ENCODE results near the gene ADGRG6.
A peak's percentile ranks its signal among the peaks of the same experiment; 100 is the strongest.
"Not testable (repeated sequence)": the region's sequence is repeated elsewhere in the genome, so short reads cannot be mapped to it uniquely, and the experiment has no call there.

Gene ADGRG6

GRCh38 chr6:142446168-142446567 is 144.4 kb downstream of the ADGRG6 start:
- no peak for DNase-seq (ENCODE audit: low spot score)

GRCh38 chr6:142446576-142446975 is 144.8 kb downstream of the ADGRG6 start:
- DNase-seq (ENCODE audit: low spot score): no peak

DNA sequence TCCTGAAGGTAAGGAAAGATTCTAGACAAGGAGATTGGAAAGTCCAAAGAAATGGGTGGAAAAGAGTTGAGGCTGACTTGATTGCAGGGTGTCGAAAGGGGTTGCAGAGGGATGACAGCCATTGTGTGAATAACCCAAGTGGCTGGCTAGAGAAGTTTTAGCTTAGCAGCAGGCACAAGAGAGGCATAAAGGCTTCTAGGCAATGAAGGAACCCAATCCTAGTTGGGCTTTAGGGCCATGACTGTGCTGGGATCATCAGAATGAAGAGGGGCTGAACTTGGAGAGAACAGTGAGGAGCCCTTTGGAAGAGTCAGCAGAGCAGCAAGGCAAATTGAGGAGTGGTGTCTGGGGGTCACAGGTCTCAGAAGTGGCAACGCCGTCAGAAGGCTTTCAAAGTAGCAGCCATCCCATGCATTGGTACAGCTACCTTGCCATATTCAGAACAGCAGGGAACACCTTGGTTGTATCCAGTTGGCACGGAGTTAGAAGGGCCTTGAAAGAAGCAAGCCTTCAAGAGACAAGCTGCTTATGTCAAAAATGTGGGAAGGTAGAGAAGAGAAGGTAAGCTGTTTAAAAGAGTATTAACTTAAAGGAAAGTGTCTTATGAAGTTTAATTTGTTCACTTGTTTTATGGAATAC is 146.4 kb downstream of the ADGRG6 start:
- no peak for DNase-seq (ENCODE audit: low spot score)

DNA sequence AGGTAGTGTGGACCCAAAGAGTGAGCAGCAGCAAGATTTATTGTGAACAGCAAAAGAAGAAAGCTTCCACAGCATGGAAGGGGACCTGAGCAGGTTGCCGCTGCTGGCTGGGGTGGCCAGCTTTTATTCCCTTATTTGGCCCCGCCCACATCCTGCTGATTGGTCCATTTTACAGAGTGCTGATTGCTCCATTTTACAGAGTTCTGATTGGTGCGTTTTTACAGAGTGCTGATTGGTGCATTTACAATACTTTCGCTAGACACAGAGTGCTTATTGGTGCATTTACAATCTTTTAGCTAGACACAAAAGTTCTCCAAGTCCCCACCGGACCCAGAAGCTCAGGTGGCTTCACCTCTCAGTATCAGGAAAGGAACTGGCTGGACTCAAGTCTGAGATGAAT is 149.0 kb downstream of the ADGRG6 start:
- DNase-seq (ENCODE audit: low spot score): not testable (repeated sequence)

- DNase-seq (ENCODE audit: low spot score): no peak
Measured at GRCh38 chr6:142452993-142453392, 151.2 kb downstream of the ADGRG6 start.

- DNase-seq (ENCODE audit: low spot score): not testable (repeated sequence)
Measured at GRCh38 chr6:142454196-142454595, 152.4 kb downstream of the ADGRG6 start.

GRCh38 chr6:142454848-142455247 is 153.0 kb downstream of the ADGRG6 start:
- DNase-seq (ENCODE audit: low spot score): not testable (repeated sequence)

DNA sequence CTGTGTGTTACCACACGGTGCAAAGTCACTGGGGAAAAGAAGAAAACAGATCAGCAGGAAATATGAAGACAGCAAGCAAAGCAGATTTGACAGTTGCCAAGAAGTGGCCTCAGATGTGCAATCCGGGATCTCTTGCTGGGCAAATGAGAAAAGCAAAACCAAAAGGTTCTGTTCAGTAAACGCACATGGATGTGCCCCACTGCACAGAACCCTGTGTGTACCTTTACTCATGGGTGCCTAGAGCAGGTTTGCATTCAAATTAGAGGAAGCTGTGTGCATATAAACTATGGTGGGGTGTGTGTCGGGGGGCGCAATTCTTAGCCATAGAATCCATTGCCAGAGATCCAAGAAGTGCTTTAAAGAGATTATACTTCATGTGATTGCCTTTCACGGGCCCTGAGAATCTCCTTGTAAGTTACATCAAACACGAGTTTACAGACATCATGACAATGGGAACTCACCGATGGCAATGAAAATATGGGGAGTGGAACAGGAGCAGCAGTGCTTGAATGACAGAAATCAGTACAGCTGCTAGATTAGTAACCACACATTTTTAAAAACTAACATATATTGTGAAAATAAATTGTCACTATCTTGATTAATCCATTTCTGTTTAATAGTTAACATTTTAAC is 154.3 kb downstream of the ADGRG6 start:
- DNase-seq (ENCODE audit: low spot score): no peak

DNA sequence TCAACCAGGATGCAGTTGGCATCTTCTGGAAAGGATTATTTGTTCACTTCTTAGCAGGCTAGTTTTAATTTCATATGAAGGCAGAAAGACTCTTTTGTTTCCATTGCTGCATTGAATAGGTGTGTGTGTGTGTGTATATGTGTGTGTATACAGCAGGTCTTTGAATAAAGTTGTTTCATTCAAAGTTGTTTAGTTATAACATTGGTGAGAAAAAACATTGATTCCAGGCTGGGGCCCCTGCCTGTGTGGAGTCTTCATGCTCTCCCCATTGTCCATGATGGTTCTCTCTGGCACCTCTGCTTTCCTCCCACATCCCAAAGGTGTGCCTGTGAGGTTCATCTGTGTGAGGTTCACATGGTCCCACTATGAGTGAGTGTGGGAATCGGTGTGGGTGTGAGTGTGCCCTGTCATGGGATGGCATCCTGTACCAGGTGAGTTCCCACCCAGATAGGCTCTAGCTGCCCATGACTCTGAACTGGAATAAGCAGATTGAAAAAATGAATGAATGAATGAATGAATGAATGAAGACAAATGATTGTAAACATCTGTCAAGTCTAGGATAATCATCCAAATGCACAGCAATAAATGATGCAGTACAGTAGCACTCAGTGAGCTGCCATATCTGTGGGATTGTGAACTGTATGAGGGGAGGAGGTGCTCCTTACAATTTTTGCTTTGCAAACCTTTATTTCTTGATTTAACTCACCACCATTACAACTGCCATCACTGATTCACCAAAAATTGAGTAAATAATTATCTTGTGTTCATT is 156.0 kb downstream of the ADGRG6 start:
- no peak for DNase-seq (ENCODE audit: low spot score)

GRCh38 chr6:142458836-142459235 is 157.0 kb downstream of the ADGRG6 start:
- DNase-seq (ENCODE audit: low spot score): no peak

DNA sequence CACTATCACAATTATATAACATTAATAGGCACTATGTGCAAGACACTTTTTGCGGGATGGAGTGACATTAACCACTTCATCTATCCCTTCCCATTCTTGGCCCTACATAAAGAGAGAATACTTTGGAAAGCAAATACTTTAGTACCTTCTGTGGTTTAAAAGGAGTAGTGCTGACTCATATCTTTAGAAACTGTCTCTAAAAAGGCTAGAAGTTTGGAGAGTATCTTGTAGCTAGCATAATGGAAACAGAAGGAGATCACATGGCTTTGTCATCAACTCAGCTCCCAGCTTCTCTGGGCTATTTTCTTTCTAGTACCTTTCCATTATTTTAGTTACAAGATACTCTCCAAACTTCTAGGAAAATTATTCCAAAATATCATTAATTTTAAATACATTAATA is 157.5 kb downstream of the ADGRG6 start:
- peak; percentile 28 for DNase-seq (ENCODE audit: low spot score)

DNA sequence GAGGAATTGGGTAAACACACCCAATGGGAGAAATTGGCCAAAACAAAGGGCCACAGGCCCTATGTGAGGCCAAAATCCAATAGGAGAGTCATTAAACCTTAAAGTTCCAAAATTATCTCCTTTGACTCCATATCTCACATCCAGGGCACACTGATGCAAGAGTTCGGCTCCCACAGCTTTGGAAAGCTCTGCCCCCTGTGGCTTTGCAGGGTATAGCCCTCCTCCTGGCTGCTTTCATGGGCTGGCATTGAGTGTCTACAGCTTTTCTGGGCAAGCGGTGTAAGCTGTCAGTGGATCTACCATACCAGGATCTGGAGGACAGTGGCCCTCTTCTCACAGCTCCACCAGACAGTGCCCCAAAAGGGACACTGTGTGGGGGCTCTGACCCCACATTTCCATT is 160.5 kb downstream of the ADGRG6 start:
- DNase-seq (ENCODE audit: low spot score): no peak

DNA sequence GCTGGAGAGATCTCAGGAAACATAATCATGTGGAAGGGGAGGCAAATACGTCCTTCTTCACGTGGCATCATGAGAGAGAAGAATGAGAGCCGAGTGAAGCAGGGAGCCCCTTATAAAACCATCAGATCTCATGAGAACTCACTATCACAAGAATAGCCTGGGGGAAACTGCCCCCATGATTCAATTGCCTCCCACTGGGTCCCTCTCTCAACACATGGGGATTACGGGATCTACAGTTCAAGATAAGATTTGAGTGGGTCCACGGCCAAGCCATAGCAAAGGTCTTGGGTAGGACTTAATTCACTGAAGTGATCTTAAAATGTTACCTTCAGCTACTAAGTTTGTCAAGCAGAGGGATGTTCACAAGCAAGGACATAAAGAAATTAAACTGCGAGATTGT is 162.2 kb downstream of the ADGRG6 start:
- no peak for DNase-seq (ENCODE audit: low spot score)

DNA sequence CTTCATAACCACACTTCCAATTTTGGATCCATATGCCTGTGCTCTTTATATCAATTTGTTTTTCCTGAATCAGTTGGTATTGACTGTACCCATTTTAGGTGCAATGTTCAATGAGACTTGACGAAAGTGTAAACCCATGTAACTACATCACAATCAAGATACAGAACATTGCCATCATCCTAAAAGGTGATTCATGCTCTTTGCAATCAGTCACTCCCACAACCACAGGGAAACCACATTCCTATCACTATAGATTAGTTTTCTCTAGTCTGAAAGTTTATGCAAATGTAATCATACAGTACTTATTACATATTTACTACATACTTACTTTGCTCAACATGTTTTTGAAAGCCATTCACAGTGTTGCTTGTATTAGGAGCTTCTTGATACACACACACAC is 167.4 kb downstream of the ADGRG6 start:
- DNase-seq (ENCODE audit: low spot score): no peak

DNA sequence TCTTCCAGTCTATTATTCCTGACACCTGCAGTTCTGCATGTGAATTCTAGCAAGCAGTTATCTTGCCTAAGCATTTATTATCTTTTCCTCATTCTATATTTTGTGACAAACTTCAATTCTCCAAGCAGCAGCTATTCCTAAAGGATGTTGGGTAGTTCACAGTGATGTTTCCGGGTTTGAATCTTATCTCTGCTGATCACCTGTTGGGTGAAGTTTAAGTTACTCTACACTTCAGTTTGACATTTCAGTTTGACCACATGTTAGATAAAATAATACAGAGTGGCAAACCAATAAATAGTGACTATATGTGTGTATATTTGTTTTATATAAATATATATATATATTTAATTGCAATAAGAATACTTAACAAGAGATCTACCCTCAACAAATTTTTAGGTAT is 168.6 kb downstream of the ADGRG6 start:
- DNase-seq (ENCODE audit: low spot score): no peak

- DNase-seq (ENCODE audit: low spot score): peak; percentile 57
Measured at GRCh38 chr6:142474531-142475289, 172.9 kb downstream of the ADGRG6 start.

- no peak for DNase-seq (ENCODE audit: low spot score)
Measured at GRCh38 chr6:142476452-142476851, 174.6 kb downstream of the ADGRG6 start.

GRCh38 chr6:142478117-142478516 is 176.3 kb downstream of the ADGRG6 start:
- peak; percentile 45 for DNase-seq (ENCODE audit: low spot score)

- no peak for DNase-seq (ENCODE audit: low spot score)
Measured at GRCh38 chr6:142481466-142481865, 179.7 kb downstream of the ADGRG6 start.

DNA sequence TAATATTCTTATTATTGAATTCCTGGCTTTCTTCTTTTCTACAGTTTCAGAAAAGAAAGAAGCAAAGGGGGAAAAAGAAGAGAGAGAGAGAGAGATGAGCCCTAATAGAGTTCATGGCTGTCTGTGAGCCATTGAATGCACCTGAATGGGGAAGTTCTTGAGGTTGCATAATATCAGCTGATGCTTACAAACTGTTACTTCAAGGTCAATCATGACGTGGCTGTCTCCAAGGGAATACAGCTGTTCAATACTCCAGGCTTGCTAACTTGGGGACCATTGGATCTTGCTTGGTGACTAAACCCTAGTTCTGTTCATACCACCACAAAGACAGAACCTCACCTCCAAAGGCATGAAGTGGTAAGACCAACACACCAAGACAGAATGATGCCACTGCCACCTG is 180.4 kb downstream of the ADGRG6 start:
- DNase-seq (ENCODE audit: low spot score): no peak

DNA sequence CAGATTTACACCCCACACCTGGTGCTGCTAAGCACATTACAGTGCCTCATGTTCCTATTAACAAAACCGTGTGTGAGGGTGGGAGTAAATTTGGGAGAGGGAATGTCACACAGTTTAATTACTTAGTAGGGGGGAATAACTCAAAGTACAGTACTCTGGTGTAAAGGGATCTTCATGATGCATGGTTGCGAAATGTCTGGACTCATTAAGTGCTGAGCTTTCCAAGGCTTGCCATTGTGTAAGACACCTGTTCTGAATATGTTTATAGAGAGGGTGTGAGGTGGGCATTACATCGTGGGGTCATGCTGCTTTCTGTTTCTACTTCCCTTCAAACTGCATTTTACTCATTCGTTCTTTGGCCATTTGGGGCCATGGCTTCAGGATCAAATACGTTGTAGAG is 181.2 kb downstream of the ADGRG6 start:
- no peak for DNase-seq (ENCODE audit: low spot score)

DNA sequence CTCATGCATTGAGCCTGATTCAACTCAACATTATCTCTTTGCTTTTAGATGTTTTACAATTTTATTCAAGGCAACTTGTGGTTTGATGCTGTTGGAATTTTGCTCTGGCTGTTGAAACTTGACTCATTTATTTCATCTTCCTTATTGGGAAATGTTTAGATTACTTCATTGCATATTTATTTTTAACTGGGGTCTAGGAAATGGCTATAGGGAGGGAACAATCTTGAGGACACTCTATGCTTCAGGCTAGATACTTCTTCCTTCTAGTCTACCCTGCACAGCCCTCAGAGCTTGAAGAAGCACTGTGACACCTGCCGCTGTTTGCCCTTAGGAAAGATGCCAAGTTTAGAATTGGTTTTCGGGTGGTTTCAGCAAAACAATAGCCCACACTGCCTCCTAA is 183.4 kb downstream of the ADGRG6 start:
- DNase-seq (ENCODE audit: low spot score): no peak
